ENCODE measurements around the gene CALR3. TPM values are rescaled to one million over a fixed set of nuclear protein-coding genes. Genes with fewer than 3 reads are reported as not detected.
"Not testable (repeated sequence)": the region's sequence is repeated elsewhere in the genome, so short reads cannot be mapped to it uniquely, and the experiment has no call there.

CALR3 gene
- total and polyA plus RNA-seq, 7 experiments from 2014 or later = not detected

GRCh38 chr19:16456652-16457194 lies 39.2 kb downstream of the CALR3 start:
- Histone ChIP-seq H3K4me3 (ENCODE audit: low read length) (no peak overlapping the region), H3K27ac (ENCODE audit: low read depth, low read length) (no peak overlapping the region), H3K4me1 (ENCODE audit: control insufficient read depth in 2 of 2, insufficient read depth in 2 of 2, low read length in 2 of 2) (peaks cover 0 to 22% of the 10 kb centered on the region in 2 donors), H3K36me3 (ENCODE audit: control insufficient read depth in 2 of 3, insufficient read depth in 3 of 3, low read length in 3 of 3) (no peaks in the 10 kb centered on the region), H3K9me3 (ENCODE audit: control insufficient read depth in 2 of 3, low read length in 3 of 3) (no peaks in the 10 kb centered on the region), H3K27me3 (ENCODE audit: control insufficient read depth in 2 of 2, insufficient read depth in 2 of 2, low read length in 2 of 2) (no peaks in the 10 kb centered on the region)
- intact Hi-C loops (cut with micrococcal nuclease) = no loop called here
- H3K9me3 Mint-ChIP-seq = no peaks in the 10 kb centered on the region
- ChIA-PET POLR2A (interaction anchor here (0.5 to 0.6 kb wide), 3 partner anchors 156 to 728 kb away, joined by 3 read pairs; no protein-coding TSS in a partner anchor), CTCF (no interaction called here)
- peaks cover 22 to 72% (median 56%) of the 10 kb centered on the region in 7 donors for H3K4me1 Mint-ChIP-seq
- ATAC-seq (no peak), DNase-seq (no peak)
- H3K36me3 Mint-ChIP-seq = peaks cover 0 to 9% (median 0%) of the 10 kb centered on the region in 5 donors
- H3K4me3 Mint-ChIP-seq = peak overlapping the region; percentile 6 to 76 (median 58)
- peak overlapping the region in 8 of 9 donors; percentile 0 to 83 (median 52) for H3K27ac Mint-ChIP-seq
- H3K27me3 Mint-ChIP-seq = no peaks in the 10 kb centered on the region

GRCh38 chr19:16455489-16455888 lies 40.5 kb downstream of the CALR3 start:
- ChIA-PET CTCF (no interaction called here), POLR2A (no interaction called here)
- Mint-ChIP-seq H3K27ac (peak overlapping the region in 2 of 9 donors; percentile 57 to 62), H3K36me3 (peaks cover 0 to 9% (median 4%) of the 10 kb centered on the region in 5 donors), H3K27me3 (no peaks in the 10 kb centered on the region), H3K4me3 (no peak overlapping the region), H3K4me1 (peaks cover 22 to 66% (median 51%) of the 10 kb centered on the region in 7 donors), H3K9me3 (no peaks in the 10 kb centered on the region)
- no peak overlapping the region for H3K4me3 ChIP-seq (ENCODE audit: low read length)
- ATAC-seq = no peak
- no peaks in the 10 kb centered on the region for H3K9me3 ChIP-seq (ENCODE audit: control insufficient read depth in 2 of 3, low read length in 3 of 3)
- H3K27me3 ChIP-seq (ENCODE audit: control insufficient read depth in 2 of 2, insufficient read depth in 2 of 2, low read length in 2 of 2) = no peaks in the 10 kb centered on the region
- no peak overlapping the region for H3K27ac ChIP-seq (ENCODE audit: low read depth, low read length)
- DNase-seq = no peak
- peaks cover 0 to 22% of the 10 kb centered on the region in 2 donors for H3K4me1 ChIP-seq (ENCODE audit: control insufficient read depth in 2 of 2, insufficient read depth in 2 of 2, low read length in 2 of 2)
- no peaks in the 10 kb centered on the region for H3K36me3 ChIP-seq (ENCODE audit: control insufficient read depth in 2 of 3, insufficient read depth in 3 of 3, low read length in 3 of 3)
- intact Hi-C loops (cut with micrococcal nuclease) = no loop called here

DNA sequence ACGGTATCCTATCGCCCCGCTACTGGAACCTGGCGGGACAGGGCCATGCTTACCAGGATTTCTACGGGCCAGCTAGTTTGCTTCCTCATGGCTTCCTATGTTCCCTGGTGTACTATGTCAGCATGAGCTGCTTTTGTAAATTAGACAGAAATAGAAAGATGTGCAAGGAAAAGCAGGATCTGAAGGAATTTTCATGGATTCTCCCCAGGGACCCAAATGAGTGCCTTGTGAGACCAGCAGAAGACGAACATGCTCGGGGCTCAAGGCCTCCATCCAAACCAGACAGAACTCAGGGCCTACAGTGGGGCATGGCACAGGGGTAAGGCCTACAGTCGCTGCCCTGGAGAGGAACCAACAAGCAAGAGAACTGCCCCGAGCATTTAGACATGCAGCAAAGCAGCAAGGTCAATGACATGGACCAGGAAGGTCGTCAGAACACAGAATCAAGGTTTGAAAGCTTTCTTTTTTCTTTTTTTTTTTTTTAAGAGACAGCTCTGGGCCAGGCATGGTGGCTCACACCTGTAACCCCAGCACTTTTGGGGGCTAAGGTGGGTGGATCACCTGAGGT lies 41.5 kb downstream of the CALR3 start:
- Histone ChIP-seq H3K36me3 (ENCODE audit: control insufficient read depth in 2 of 3, insufficient read depth in 3 of 3, low read length in 3 of 3) (no peaks in the 10 kb centered on the region), H3K9me3 (ENCODE audit: control insufficient read depth in 2 of 3, low read length in 3 of 3) (no peaks in the 10 kb centered on the region), H3K4me3 (ENCODE audit: low read length) (no peak overlapping the region), H3K27ac (ENCODE audit: low read depth, low read length) (no peak overlapping the region), H3K27me3 (ENCODE audit: control insufficient read depth in 2 of 2, insufficient read depth in 2 of 2, low read length in 2 of 2) (no peaks in the 10 kb centered on the region), H3K4me1 (ENCODE audit: control insufficient read depth in 2 of 2, insufficient read depth in 2 of 2, low read length in 2 of 2) (peaks cover 7 to 22% of the 10 kb centered on the region in 2 donors)
- ChIA-PET POLR2A (no interaction called here), CTCF (no interaction called here)
- H3K4me1 Mint-ChIP-seq = peaks cover 27 to 62% (median 50%) of the 10 kb centered on the region in 7 donors
- no peaks in the 10 kb centered on the region for H3K27me3 Mint-ChIP-seq
- ATAC-seq (no peak), DNase-seq (no peak)
- peak overlapping the region in 4 of 9 donors; percentile 14 to 84 (median 66) for H3K27ac Mint-ChIP-seq
- peaks cover 0 to 4% (median 0%) of the 10 kb centered on the region in 11 donors for H3K9me3 Mint-ChIP-seq
- peak overlapping the region in 1 of 10 donors; percentile 31 for H3K4me3 Mint-ChIP-seq
- H3K36me3 Mint-ChIP-seq = peaks cover 0 to 14% (median 8%) of the 10 kb centered on the region in 5 donors
- intact Hi-C loops (cut with micrococcal nuclease) = no loop called here

GRCh38 chr19:16452325-16452724 lies 43.6 kb downstream of the CALR3 start:
- no peaks in the 10 kb centered on the region for H3K27me3 Mint-ChIP-seq
- Histone ChIP-seq H3K9me3 (ENCODE audit: control insufficient read depth in 2 of 3, low read length in 3 of 3) (no peaks in the 10 kb centered on the region), H3K4me3 (ENCODE audit: low read length) (no peak overlapping the region), H3K27me3 (ENCODE audit: control insufficient read depth in 2 of 2, insufficient read depth in 2 of 2, low read length in 2 of 2) (no peaks in the 10 kb centered on the region), H3K27ac (ENCODE audit: low read depth, low read length) (no peak overlapping the region), H3K4me1 (ENCODE audit: control insufficient read depth in 2 of 2, insufficient read depth in 2 of 2, low read length in 2 of 2) (peaks cover 11 to 18% of the 10 kb centered on the region in 2 donors), H3K36me3 (ENCODE audit: control insufficient read depth in 2 of 3, insufficient read depth in 3 of 3, low read length in 3 of 3) (no peaks in the 10 kb centered on the region)
- CTCF ChIA-PET = no interaction called here
- intact Hi-C loops (cut with micrococcal nuclease) = no loop called here
- ATAC-seq = no peak
- H3K36me3 Mint-ChIP-seq = peaks cover 4 to 24% (median 13%) of the 10 kb centered on the region in 5 donors
- peaks cover 0 to 5% (median 0%) of the 10 kb centered on the region in 11 donors for H3K9me3 Mint-ChIP-seq
- DNase-seq = no peak
- POLR2A ChIA-PET = no interaction called here
- no peak overlapping the region for H3K4me3 Mint-ChIP-seq
- H3K4me1 Mint-ChIP-seq = peaks cover 33 to 60% (median 49%) of the 10 kb centered on the region in 7 donors
- H3K27ac Mint-ChIP-seq = no peak overlapping the region

GRCh38 chr19:16449330-16449961 lies 46.5 kb downstream of the CALR3 start:
- intact Hi-C loops (cut with micrococcal nuclease) = loop anchor here in 1 of 2 donors (2.0 kb wide), 1 partner anchor 45 kb away; no protein-coding TSS in a partner anchor
- Histone ChIP-seq H3K36me3 (ENCODE audit: control insufficient read depth in 2 of 3, insufficient read depth in 3 of 3, low read length in 3 of 3) (no peaks in the 10 kb centered on the region), H3K4me1 (ENCODE audit: control insufficient read depth in 2 of 2, insufficient read depth in 2 of 2, low read length in 2 of 2) (peaks cover 8 to 30% of the 10 kb centered on the region in 2 donors), H3K4me3 (ENCODE audit: low read length) (no peak overlapping the region), H3K27ac (ENCODE audit: low read depth, low read length) (no peak overlapping the region), H3K27me3 (ENCODE audit: control insufficient read depth in 2 of 2, insufficient read depth in 2 of 2, low read length in 2 of 2) (no peaks in the 10 kb centered on the region), H3K9me3 (ENCODE audit: control insufficient read depth in 2 of 3, low read length in 3 of 3) (no peaks in the 10 kb centered on the region)
- H3K9me3 Mint-ChIP-seq = peaks cover 0 to 5% (median 0%) of the 10 kb centered on the region in 11 donors
- ChIA-PET CTCF (interaction anchor here (0.7 kb wide), 1 partner anchor 408 kb away, joined by 3 read pairs; no protein-coding TSS in a partner anchor), POLR2A (interaction anchor here (0.5 kb wide), 1 partner anchor 57 kb away, joined by 3 read pairs; no protein-coding TSS in a partner anchor)
- H3K27ac Mint-ChIP-seq = peak overlapping the region in 7 of 9 donors; percentile 23 to 81 (median 66)
- peaks cover 35 to 68% (median 62%) of the 10 kb centered on the region in 7 donors for H3K4me1 Mint-ChIP-seq
- peak in 1 of 9 donors; percentile 9 for DNase-seq
- H3K27me3 Mint-ChIP-seq = no peaks in the 10 kb centered on the region
- ATAC-seq = peak; percentile 88
- peak overlapping the region in 6 of 10 donors; percentile 0 to 40 (median 25) for H3K4me3 Mint-ChIP-seq
- H3K36me3 Mint-ChIP-seq = peaks cover 4 to 18% (median 13%) of the 10 kb centered on the region in 5 donors

DNA sequence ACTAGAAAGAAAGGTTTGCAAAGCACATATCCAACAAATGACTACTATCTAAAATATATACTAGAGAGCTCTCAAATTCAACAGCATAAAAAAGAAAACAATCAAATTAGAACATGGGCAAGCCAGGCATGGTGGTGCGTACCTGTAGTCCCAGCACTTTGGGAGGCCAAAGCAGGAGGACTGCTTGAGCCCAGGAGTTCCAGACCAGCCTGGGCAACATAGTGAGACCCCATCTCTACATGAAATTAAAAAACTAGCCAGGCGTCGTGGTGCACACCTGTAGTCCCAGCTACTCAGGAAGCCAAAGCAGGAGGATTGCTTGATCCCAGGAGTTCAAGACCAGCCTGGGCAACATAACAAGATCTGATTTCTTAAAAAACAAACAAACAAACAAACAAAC lies 47.1 kb downstream of the CALR3 start:
- Mint-ChIP-seq H3K36me3 (peaks cover 4 to 19% (median 13%) of the 10 kb centered on the region in 5 donors), H3K4me1 (peaks cover 40 to 68% (median 62%) of the 10 kb centered on the region in 7 donors), H3K27ac (peak overlapping the region in 6 of 9 donors; percentile 59 to 81 (median 67)), H3K4me3 (peak overlapping the region in 6 of 10 donors; percentile 0 to 40 (median 25))
- POLR2A ChIA-PET = interaction anchor here (0.5 to 0.7 kb wide), 2 partner anchors 57 to 264 kb away, joined by 3 to 4 read pairs; partner anchors contain the start of gene FAM32A
- not testable (repeated sequence) for ATAC-seq; H3K9me3 ChIP-seq (ENCODE audit: control insufficient read depth in 2 of 3, low read length in 3 of 3); H3K27me3 ChIP-seq (ENCODE audit: control insufficient read depth in 2 of 2, insufficient read depth in 2 of 2, low read length in 2 of 2); DNase-seq; H3K36me3 ChIP-seq (ENCODE audit: control insufficient read depth in 2 of 3, insufficient read depth in 3 of 3, low read length in 3 of 3); H3K27me3 Mint-ChIP-seq; H3K9me3 Mint-ChIP-seq; H3K4me3 ChIP-seq (ENCODE audit: low read length); H3K27ac ChIP-seq (ENCODE audit: low read depth, low read length)
- peaks cover 8 to 30% of the 10 kb centered on the region in 2 donors for H3K4me1 ChIP-seq (ENCODE audit: control insufficient read depth in 2 of 2, insufficient read depth in 2 of 2, low read length in 2 of 2)
- CTCF ChIA-PET = interaction anchor here (0.7 kb wide), 1 partner anchor 407 kb away, joined by 3 read pairs; no protein-coding TSS in a partner anchor
- intact Hi-C loops (cut with micrococcal nuclease) = loop anchor here in 1 of 2 donors (2.0 kb wide), 1 partner anchor 46 kb away; no protein-coding TSS in a partner anchor
